Endothelial cell of umbilical vein (primary cell): Measurements from ENCODE around the gene CFAP65.

ENCODE experiments used
- CTCF ChIP-seq, 2 donors: IDR thresholded peaks; 1 replicate in 1 of 2; 2 replicates in 1 of 2; pipeline ENCODE4 v1.5.1; 2011; ENCODE audit warnings: low read length in 2 of 2, mild to moderate bottlenecking in 2 of 2, moderate library complexity in 2 of 2, control low read depth in 1 of 2, inconsistent platforms in 1 of 2, low read depth in 1 of 2; ENCODE audit not compliant: insufficient read depth in 1 of 2; ENCODE audit errors: extremely low read depth in 1 of 2
- MAX ChIP-seq: IDR thresholded peaks from 2 replicates; pipeline ENCODE4 v1.6.1; 2011; ENCODE audit not compliant: insufficient read depth, insufficient read length
- MYC ChIP-seq: IDR thresholded peaks from one replicate; pipeline ENCODE4 v1.6.1; 2011; ENCODE audit warnings: mild to moderate bottlenecking, low read depth, low read length
- POLR2A ChIP-seq: IDR thresholded peaks from 2 replicates; pipeline ENCODE4 v1.6.1; 2012; ENCODE audit warnings: low read depth, mild to moderate bottlenecking, control low read depth, low read length
- POLR2AphosphoS5 ChIP-seq: IDR thresholded peaks from 2 replicates; pipeline ENCODE4 v1.6.1; 2012; ENCODE audit warnings: low read depth, mild to moderate bottlenecking, control low read depth, low read length, moderate library complexity; ENCODE audit not compliant: insufficient read depth

GRCh38 chr2:218984239-218985020, 56.9 kb downstream of the CFAP65 start:
- TF ChIP-seq POLR2AphosphoS5 (peak; percentile 25), MAX (no peak), CTCF (IDR thresholded peaks at IDR 0.05; ENCODE audit: extremely low read depth in 1 of 2, insufficient read depth in 1 of 2, low read depth in 1 of 2, low read length in 2 of 2) (no peak), POLR2A (no peak), MYC (no peak)
